ENCODE measurements around the gene FBXL12.
A peak's percentile ranks its signal among the peaks of the same experiment; 100 is the strongest.

FBXL12 gene

DNA sequence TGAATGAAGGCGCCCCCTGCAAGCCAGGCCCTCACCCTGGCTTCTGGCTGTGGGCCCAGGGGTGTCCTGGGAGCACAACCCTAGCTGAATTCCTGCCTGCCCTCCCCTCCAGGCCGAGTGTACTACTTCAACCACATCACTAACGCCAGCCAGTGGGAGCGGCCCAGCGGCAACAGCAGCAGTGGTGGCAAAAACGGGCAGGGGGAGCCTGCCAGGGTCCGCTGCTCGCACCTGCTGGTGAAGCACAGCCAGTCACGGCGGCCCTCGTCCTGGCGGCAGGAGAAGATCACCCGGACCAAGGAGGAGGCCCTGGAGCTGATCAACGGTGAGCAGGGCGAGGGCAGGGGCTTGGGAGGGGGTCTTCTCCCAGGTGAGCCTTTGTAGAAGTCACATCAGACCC, 19.4 kb upstream of the FBXL12 start:
- no peak overlapping the region for H3K4me3 ChIP-seq (ENCODE audit: low read length)
- no peak for DNase-seq (ENCODE audit: low read depth)
- TF ChIP-seq, protein P1, sequence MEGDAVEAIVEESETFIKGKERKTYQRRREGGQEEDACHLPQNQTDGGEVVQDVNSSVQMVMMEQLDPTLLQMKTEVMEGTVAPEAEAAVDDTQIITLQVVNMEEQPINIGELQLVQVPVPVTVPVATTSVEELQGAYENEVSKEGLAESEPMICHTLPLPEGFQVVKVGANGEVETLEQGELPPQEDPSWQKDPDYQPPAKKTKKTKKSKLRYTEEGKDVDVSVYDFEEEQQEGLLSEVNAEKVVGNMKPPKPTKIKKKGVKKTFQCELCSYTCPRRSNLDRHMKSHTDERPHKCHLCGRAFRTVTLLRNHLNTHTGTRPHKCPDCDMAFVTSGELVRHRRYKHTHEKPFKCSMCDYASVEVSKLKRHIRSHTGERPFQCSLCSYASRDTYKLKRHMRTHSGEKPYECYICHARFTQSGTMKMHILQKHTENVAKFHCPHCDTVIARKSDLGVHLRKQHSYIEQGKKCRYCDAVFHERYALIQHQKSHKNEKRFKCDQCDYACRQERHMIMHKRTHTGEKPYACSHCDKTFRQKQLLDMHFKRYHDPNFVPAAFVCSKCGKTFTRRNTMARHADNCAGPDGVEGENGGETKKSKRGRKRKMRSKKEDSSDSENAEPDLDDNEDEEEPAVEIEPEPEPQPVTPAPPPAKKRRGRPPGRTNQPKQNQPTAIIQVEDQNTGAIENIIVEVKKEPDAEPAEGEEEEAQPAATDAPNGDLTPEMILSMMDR (conservative IDR thresholded peaks at IDR 0.05; ENCODE audit: low read length) = no peak

DNA sequence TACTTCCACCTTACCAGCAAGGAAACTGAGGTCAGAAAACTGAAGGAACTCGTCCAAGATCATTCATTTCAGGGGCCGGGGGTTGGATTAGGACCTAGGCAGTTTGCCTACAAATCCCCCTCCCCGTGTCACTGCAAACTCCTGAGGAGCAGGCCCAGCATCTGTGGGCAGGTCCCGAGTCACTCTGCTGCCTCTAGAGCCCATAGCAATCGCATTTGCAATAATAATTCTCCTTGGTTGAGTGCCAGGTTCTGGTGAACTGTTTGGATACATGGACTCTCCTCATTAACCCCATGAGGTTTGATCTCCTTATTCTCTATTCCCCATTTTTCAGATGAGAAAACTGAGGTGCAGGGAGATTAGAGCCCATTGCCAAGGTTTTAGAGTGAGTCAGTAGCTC, 17.1 kb upstream of the FBXL12 start:
- TF ChIP-seq, protein P1 (conservative IDR thresholded peaks at IDR 0.05; ENCODE audit: low read length) = peak; percentile 15; the same call in 1 of the 2 replicates
- peak overlapping the region; percentile 89 for H3K4me3 ChIP-seq (ENCODE audit: low read length)
- DNase-seq (ENCODE audit: low read depth) = peak; percentile 51

DNA sequence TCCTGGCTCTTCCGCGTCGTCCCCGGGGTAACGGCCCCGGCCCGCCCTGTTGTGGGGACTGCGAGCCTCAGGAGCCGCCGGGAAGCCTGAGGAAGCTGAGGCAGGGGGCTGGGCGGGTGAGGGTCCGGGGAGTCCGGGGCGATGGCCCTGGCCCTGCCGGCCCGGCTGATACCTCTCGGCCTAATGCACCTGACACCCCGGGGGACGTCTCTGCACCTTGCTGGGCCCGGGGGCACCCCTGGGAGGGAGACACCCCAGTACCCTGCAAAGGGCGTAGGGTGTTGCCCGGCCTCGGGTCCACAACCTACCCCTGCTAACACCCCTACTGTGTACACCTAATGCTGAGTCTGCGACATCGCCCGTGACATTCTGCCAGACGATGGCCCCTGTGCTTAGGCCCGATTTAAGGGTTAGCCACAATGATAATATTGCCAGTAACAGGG, 16.6 kb upstream of the FBXL12 start:
- TF ChIP-seq, protein P1 (conservative IDR thresholded peaks at IDR 0.05; ENCODE audit: low read length) = no peak
- no peak for DNase-seq (ENCODE audit: low read depth)
- peak overlapping the region; percentile 89 for H3K4me3 ChIP-seq (ENCODE audit: low read length)

DNA sequence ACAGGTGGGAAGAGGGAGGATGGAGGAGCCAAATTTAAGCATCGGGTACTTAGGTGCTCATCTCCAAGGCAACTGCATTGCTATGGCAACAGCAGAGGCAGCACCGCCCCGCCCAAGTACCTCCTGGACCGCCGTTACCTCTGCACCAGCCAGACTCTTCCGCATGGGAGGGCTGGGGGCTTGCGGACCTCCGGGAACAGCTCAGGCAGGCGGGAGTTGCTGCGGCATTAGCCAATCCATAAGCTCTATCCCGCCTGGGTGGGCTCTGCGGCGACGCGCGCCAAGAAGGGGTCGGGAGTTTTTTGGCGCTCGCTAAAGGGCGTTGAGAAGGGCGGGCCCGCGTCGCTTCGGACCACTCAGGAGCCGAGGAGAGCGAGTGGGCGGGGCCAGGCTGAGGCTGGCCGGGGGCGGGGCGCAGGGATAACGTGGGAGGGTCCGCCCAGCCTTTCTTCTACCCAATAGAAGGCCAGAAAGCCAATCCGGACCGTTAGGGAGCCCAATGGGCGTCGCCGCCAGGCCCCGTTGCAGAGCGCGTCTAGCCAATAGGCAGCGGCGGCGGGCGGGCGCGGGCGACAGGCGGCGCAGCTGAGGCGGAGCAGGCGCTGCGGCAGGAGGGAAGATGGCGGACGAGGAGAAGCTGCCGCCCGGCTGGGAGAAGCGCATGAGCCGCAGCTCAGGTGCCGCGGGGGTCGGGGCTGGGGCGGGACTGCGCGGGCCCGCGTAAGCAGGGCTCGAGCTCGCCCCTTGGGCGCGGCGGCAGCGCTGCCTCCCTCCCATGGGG, 16.0 kb upstream of the FBXL12 start, which contains the start of gene PIN1:
PIN1 (plus strand) TSS at position 593 of the 781 bp plus-strand sequence; CDS start at position 620, 27 bp downstream.
- TF ChIP-seq, protein P1 (conservative IDR thresholded peaks at IDR 0.05; ENCODE audit: low read length) = peak; percentile 35
- DNase-seq (ENCODE audit: low read depth) = peak; percentile 98
- H3K4me3 ChIP-seq (ENCODE audit: low read length) = peak within 1 kb of the TSS; percentile 89

DNA sequence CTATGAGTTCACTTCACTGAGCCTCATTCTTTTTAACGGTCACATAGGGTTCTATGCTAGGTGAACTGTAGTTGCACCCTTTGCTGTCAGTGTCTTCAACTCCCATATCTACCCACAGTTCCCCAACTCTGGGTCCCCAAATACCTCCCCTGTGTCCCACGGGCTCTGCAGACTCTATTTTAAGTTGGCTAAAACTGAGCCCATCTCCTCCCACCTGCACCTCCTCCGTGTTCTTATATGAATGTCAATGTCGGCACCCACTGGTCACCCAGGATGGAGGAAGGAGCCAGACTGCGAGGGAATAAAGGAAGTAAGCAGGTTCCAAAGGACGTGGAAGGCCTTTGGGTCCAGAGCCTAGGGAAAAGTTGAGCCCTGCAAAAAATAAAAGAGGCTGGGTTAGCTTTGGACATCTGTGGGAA, 15.4 kb upstream of the FBXL12 start:
- DNase-seq (ENCODE audit: low read depth) = no peak
- TF ChIP-seq, protein P1 (conservative IDR thresholded peaks at IDR 0.05; ENCODE audit: low read length) = no peak
- H3K4me3 ChIP-seq (ENCODE audit: low read length) = peak overlapping the region; percentile 84; the same call in 1 of the 2 replicates

DNA sequence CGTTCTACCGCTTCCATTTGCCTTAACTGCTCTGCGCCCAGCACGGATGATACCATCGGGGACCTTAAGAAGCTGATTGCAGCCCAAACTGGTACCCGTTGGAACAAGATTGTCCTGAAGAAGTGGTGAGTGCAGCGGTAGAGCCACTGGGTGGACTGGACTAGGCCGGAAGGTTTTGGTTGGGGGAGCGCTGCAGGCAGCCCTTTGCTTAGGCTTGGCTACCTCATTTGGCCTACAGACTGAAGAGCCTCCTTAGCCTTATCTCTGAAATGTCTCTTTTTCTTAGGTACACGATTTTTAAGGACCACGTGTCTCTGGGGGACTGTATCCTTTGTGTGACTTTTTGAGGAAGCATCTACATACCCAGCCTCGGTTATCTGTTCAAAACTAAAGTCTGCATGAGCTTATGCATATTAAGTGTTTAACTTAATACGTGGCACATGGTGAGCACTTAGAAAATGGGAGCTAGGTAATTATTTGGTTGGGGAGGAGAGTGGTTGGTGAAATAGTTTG, 9.7 kb upstream of the FBXL12 start:
- no peak for DNase-seq (ENCODE audit: low read depth)
- TF ChIP-seq, protein P1 (conservative IDR thresholded peaks at IDR 0.05; ENCODE audit: low read length) = no peak
- H3K4me3 ChIP-seq (ENCODE audit: low read length) = peak overlapping the region; percentile 95
